C4-2B (cell line): ENCODE results near the gene MORC3.

Source experiments
- CTCF ChIP-seq: fragments of 450-650 bp; conservative IDR thresholded peaks from 2 replicates; pipeline ENCODE4 v1.5.1; 2017; ENCODE audit warnings: mild to moderate bottlenecking
- ZFX ChIP-seq: fragments of 450-650 bp; IDR thresholded peaks from 2 replicates; pipeline ENCODE4 v1.6.1; 2017

GRCh38 chr21:36274128-36274527 is 45.9 kb upstream of the MORC3 start:
- TF ChIP-seq CTCF (no peak), ZFX (no peak)
